Fibroblast of lung (primary cell): ENCODE results near the gene ACYP2.

Experiments
- EZH2 ChIP-seq: IDR thresholded peaks from 2 replicates; pipeline ENCODE4 v1.5.1; 2012; ENCODE audit warnings: low read length, control low read depth, mild to moderate bottlenecking; ENCODE audit errors: missing control alignments
- TF ChIP-seq, protein P1 (sequence below), 2 donors: IDR thresholded peaks in 1 of 2; conservative IDR thresholded peaks in 1 of 2; 1 replicate in 1 of 2; 2 replicates in 1 of 2; pipeline ENCODE4 v1.5.1; 2011 to 2012; ENCODE audit warnings: low read length in 2 of 2, control low read depth in 1 of 2, inconsistent platforms in 1 of 2, low read depth in 1 of 2, mild to moderate bottlenecking in 1 of 2

GRCh38 chr2:54290356-54291025, 175.1 kb downstream of the ACYP2 start:
- TF ChIP-seq, protein P1, sequence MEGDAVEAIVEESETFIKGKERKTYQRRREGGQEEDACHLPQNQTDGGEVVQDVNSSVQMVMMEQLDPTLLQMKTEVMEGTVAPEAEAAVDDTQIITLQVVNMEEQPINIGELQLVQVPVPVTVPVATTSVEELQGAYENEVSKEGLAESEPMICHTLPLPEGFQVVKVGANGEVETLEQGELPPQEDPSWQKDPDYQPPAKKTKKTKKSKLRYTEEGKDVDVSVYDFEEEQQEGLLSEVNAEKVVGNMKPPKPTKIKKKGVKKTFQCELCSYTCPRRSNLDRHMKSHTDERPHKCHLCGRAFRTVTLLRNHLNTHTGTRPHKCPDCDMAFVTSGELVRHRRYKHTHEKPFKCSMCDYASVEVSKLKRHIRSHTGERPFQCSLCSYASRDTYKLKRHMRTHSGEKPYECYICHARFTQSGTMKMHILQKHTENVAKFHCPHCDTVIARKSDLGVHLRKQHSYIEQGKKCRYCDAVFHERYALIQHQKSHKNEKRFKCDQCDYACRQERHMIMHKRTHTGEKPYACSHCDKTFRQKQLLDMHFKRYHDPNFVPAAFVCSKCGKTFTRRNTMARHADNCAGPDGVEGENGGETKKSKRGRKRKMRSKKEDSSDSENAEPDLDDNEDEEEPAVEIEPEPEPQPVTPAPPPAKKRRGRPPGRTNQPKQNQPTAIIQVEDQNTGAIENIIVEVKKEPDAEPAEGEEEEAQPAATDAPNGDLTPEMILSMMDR (conservative IDR thresholded peaks at IDR 0.05 in 1 of 2, IDR thresholded peaks at IDR 0.05 in 1 of 2; ENCODE audit: low read depth in 1 of 2, low read length in 2 of 2), result no peak
- no peak for TF ChIP-seq EZH2
